ENCODE data around the gene ABHD15.

The ABHD15 gene

GRCh38 chr17:29566473-29567303 lies at the start of gene ABHD15:
Gene ABHD15 (minus strand): TSS chr17:29567037. CDS start chr17:29566966, 71 bp downstream.
- Histone ChIP-seq H3K4me3 (peak within 1 kb of the TSS; percentile 91), H3K27ac (peak within 1 kb of the TSS; percentile 51 to 98)
- peak; percentile 84 for DNase-seq (ENCODE audit: low spot score)
- TF ChIP-seq, protein P1, sequence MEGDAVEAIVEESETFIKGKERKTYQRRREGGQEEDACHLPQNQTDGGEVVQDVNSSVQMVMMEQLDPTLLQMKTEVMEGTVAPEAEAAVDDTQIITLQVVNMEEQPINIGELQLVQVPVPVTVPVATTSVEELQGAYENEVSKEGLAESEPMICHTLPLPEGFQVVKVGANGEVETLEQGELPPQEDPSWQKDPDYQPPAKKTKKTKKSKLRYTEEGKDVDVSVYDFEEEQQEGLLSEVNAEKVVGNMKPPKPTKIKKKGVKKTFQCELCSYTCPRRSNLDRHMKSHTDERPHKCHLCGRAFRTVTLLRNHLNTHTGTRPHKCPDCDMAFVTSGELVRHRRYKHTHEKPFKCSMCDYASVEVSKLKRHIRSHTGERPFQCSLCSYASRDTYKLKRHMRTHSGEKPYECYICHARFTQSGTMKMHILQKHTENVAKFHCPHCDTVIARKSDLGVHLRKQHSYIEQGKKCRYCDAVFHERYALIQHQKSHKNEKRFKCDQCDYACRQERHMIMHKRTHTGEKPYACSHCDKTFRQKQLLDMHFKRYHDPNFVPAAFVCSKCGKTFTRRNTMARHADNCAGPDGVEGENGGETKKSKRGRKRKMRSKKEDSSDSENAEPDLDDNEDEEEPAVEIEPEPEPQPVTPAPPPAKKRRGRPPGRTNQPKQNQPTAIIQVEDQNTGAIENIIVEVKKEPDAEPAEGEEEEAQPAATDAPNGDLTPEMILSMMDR (IDR thresholded peaks at IDR 0.05) = no peak

GRCh38 chr17:29615492-29616299 lies 48.9 kb upstream of the ABHD15 start:
- TF ChIP-seq, protein P1 (IDR thresholded peaks at IDR 0.05) = no peak
- peak overlapping the region in 1 of 2 donors; percentile 53 for H3K27ac ChIP-seq
- DNase-seq (ENCODE audit: low spot score) = peak; percentile 83
- H3K4me3 ChIP-seq = peak overlapping the region; percentile 68

DNA sequence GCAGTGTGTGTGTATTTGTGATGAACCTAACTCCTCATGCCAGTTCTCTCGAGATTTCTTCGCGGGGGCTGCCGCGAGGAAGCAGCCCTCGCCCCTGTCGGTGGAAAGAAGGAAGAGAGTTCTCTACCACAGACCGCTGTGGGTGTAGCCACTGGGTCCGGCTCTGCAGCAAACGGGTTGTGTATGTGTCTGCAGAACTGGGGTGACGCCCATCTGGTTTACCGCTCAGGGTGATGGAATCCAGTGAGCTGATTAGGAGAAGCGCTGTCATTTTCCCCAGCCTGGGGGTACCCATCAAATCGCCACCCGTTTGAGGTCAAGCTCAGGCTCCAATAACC lies 48.2 kb upstream of the ABHD15 start:
- DNase-seq (ENCODE audit: low spot score) = no peak
- Histone ChIP-seq H3K27ac (peak overlapping the region in 1 of 2 donors; percentile 29), H3K4me3 (peak overlapping the region; percentile 68)
- TF ChIP-seq, protein P1 (IDR thresholded peaks at IDR 0.05) = no peak

- H3K27ac ChIP-seq = peak overlapping the region in 1 of 2 donors; percentile 29
- TF ChIP-seq, protein P1 (IDR thresholded peaks at IDR 0.05) = no peak
- peak overlapping the region; percentile 68 for H3K4me3 ChIP-seq
- DNase-seq (ENCODE audit: low spot score) = no peak
These were observed 47.7 kb upstream of the ABHD15 start for GRCh38 chr17:29614349-29615047.

- Histone ChIP-seq H3K27ac (peak overlapping the region in 1 of 2 donors; percentile 80), H3K4me3 (peak overlapping the region; percentile 66)
- DNase-seq (ENCODE audit: low spot score) = no peak
- TF ChIP-seq, protein P1 (IDR thresholded peaks at IDR 0.05) = no peak
These were observed 47.0 kb upstream of the ABHD15 start for GRCh38 chr17:29613856-29614255.

- Histone ChIP-seq H3K4me3 (peak overlapping the region; percentile 66), H3K27ac (peak overlapping the region; percentile 23 to 80)
- peak; percentile 92 for DNase-seq (ENCODE audit: low spot score)
- TF ChIP-seq, protein P1 (IDR thresholded peaks at IDR 0.05) = peak; percentile 84
These were observed 46.6 kb upstream of the ABHD15 start for GRCh38 chr17:29613352-29613837.

Data from coronary artery (tissue), 2 donors.